ENCODE data around the gene OGFOD2.
"Not testable (repeated sequence)": the region's sequence is repeated elsewhere in the genome, so short reads cannot be mapped to it uniquely, and the experiment has no call there.

Gene OGFOD2

GRCh38 chr12:122939125-122939524 is 35.9 kb upstream of the OGFOD2 start:
- Histone ChIP-seq H3K27me3 (replicated peaks; ENCODE audit: insufficient read depth, low read length) (no peaks in the 10 kb centered on the region), H3K4me3 (ENCODE audit: low read length) (no peak overlapping the region), H2AFZ (ENCODE audit: low read length) (no peak overlapping the region), H3K9ac (ENCODE audit: low read length) (no peak overlapping the region), H3K9me3 (replicated peaks; ENCODE audit: insufficient read depth, low read length) (no peaks in the 10 kb centered on the region), H3F3A (ENCODE audit: insufficient read depth, low read length) (peaks cover 20% of the 10 kb centered on the region), H4K20me1 (ENCODE audit: insufficient read depth, low read length) (no peaks in the 10 kb centered on the region), H3K9me2 (replicated peaks; ENCODE audit: insufficient read depth, low read length) (no peaks in the 10 kb centered on the region), H3K27ac (ENCODE audit: low read length) (no peak overlapping the region), H3K36me3 (replicated peaks; ENCODE audit: insufficient read depth, low read length) (no peaks in the 10 kb centered on the region), H3K4me1 (ENCODE audit: low read length) (peaks cover 23% of the 10 kb centered on the region), H3K79me2 (ENCODE audit: low read length) (no peaks in the 10 kb centered on the region), H3K4me2 (ENCODE audit: low read depth, low read length) (no peak overlapping the region)
- DNase-seq = no peak
- no peak for TF ChIP-seq CTCF (IDR thresholded peaks at IDR 0.05; ENCODE audit: low read length)
- no peak for TF ChIP-seq EZH2 (optimal IDR thresholded peaks at IDR 0.05; ENCODE audit: low read depth, low read length)
- TF ChIP-seq EZH2phosphoT487 (IDR thresholded peaks at IDR 0.05; ENCODE audit: low read length) = no peak

- not testable (repeated sequence) for H3K9ac ChIP-seq (ENCODE audit: low read length); H3K9me2 ChIP-seq (replicated peaks; ENCODE audit: insufficient read depth, low read length); H3K27ac ChIP-seq (ENCODE audit: low read length); H3K79me2 ChIP-seq (ENCODE audit: low read length); H2AFZ ChIP-seq (ENCODE audit: low read length); H4K20me1 ChIP-seq (ENCODE audit: insufficient read depth, low read length); H3K27me3 ChIP-seq (replicated peaks; ENCODE audit: insufficient read depth, low read length); H3K4me2 ChIP-seq (ENCODE audit: low read depth, low read length); H3K9me3 ChIP-seq (replicated peaks; ENCODE audit: insufficient read depth, low read length); DNase-seq; H3K4me3 ChIP-seq (ENCODE audit: low read length); H3K36me3 ChIP-seq (replicated peaks; ENCODE audit: insufficient read depth, low read length)
- Histone ChIP-seq H3F3A (ENCODE audit: insufficient read depth, low read length) (peaks cover 10% of the 10 kb centered on the region; the same call in 1 of the 2 replicates), H3K4me1 (ENCODE audit: low read length) (peaks cover 12% of the 10 kb centered on the region)
Measured at GRCh38 chr12:122941351-122941750, 33.7 kb upstream of the OGFOD2 start.

GRCh38 chr12:122942637-122943036 is 32.4 kb upstream of the OGFOD2 start:
- DNase-seq = no peak
- Histone ChIP-seq H4K20me1 (ENCODE audit: insufficient read depth, low read length) (no peaks in the 10 kb centered on the region), H2AFZ (ENCODE audit: low read length) (no peak overlapping the region)

More at GRCh38 chr12:122942637-122943036, 32.4 kb upstream of the OGFOD2 start:
- Histone ChIP-seq H3K4me2 (ENCODE audit: low read depth, low read length) (no peak overlapping the region), H3K36me3 (replicated peaks; ENCODE audit: insufficient read depth, low read length) (no peaks in the 10 kb centered on the region), H3F3A (ENCODE audit: insufficient read depth, low read length) (peaks cover 7% of the 10 kb centered on the region; the same call in 1 of the 2 replicates), H3K9ac (ENCODE audit: low read length) (no peak overlapping the region), H3K9me3 (replicated peaks; ENCODE audit: insufficient read depth, low read length) (no peaks in the 10 kb centered on the region), H3K4me3 (ENCODE audit: low read length) (no peak overlapping the region), H3K79me2 (ENCODE audit: low read length) (no peaks in the 10 kb centered on the region), H3K27ac (ENCODE audit: low read length) (no peak overlapping the region), H3K9me2 (replicated peaks; ENCODE audit: insufficient read depth, low read length) (no peaks in the 10 kb centered on the region), H3K27me3 (replicated peaks; ENCODE audit: insufficient read depth, low read length) (no peaks in the 10 kb centered on the region), H3K4me1 (ENCODE audit: low read length) (peaks cover 7% of the 10 kb centered on the region)
- TF ChIP-seq EZH2phosphoT487 (IDR thresholded peaks at IDR 0.05; ENCODE audit: low read length) (no peak), CTCF (IDR thresholded peaks at IDR 0.05; ENCODE audit: low read length) (no peak), EZH2 (optimal IDR thresholded peaks at IDR 0.05; ENCODE audit: low read depth, low read length) (no peak)

All from MM.1S (cell line).